Uterus (tissue), 2 donors: ENCODE measurements around the gene DTD2.

Experiments used
- CTCF ChIP-seq, 4 experiments: fragments of 200-600 bp in 2 of 4; fragments of 450-650 bp in 2 of 4; sonication (generic) in 2 of 4; IDR thresholded peaks; one replicate each; pipeline ENCODE4 v1.5.1; 2016 to 2019; ENCODE audit warnings: antibody characterized with exemption in 4 of 4, mild to moderate bottlenecking in 2 of 4, moderate library complexity in 1 of 4
- POLR2A ChIP-seq, 2 donors: fragments of 450-650 bp; IDR thresholded peaks; one replicate each; pipeline ENCODE4 v1.6.1; 2016; ENCODE audit warnings: antibody characterized with exemption in 2 of 2, mild to moderate bottlenecking in 1 of 2, moderate library complexity in 1 of 2

- no peak for TF ChIP-seq POLR2A (IDR thresholded peaks at IDR 0.05)
- no peak for TF ChIP-seq CTCF (IDR thresholded peaks at IDR 0.05)
These were observed 48.9 kb downstream of the DTD2 start for GRCh38 chr14:31408421-31408820.
